ENCODE data around the gene PPP2R2C. TPM values are rescaled to one million over a fixed set of nuclear protein-coding genes. Genes with fewer than 3 reads are reported as not detected.
A peak's percentile ranks its signal among the peaks of the same experiment; 100 is the strongest.

Gene PPP2R2C
- total RNA-seq, 2 experiments from 2014 or later, result not detected

- Mint-ChIP-seq H3K4me3 (no peak overlapping the region), H3K36me3 (ENCODE audit: low read depth) (no peaks in the 10 kb centered on the region), H3K27me3 (peaks cover 44% of the 10 kb centered on the region), H3K4me1 (no peaks in the 10 kb centered on the region), H3K9me3 (peaks cover 4% of the 10 kb centered on the region), H3K27ac (no peak overlapping the region)
- ChIA-PET CTCF (no interaction called here), POLR2A (no interaction called here)
- no peak for DNase-seq
These were observed 15.1 kb upstream of the PPP2R2C start for GRCh38 chr4:6487466-6487865.

- Mint-ChIP-seq H3K27me3 (peaks cover 28% of the 10 kb centered on the region), H3K27ac (no peak overlapping the region), H3K36me3 (ENCODE audit: low read depth) (no peaks in the 10 kb centered on the region), H3K4me3 (no peak overlapping the region), H3K9me3 (no peaks in the 10 kb centered on the region), H3K4me1 (no peaks in the 10 kb centered on the region)
- DNase-seq, result no peak
- POLR2A ChIA-PET, result no interaction called here
- CTCF ChIA-PET, result no interaction called here
These were observed 8.2 kb upstream of the PPP2R2C start for GRCh38 chr4:6480534-6481088.

GRCh38 chr4:6478546-6479220 is 6.3 kb upstream of the PPP2R2C start:
- H3K27ac Mint-ChIP-seq, result no peak overlapping the region
- no peaks in the 10 kb centered on the region for H3K9me3 Mint-ChIP-seq
- H3K4me3 Mint-ChIP-seq, result no peak overlapping the region
- CTCF ChIA-PET, result no interaction called here
- H3K4me1 Mint-ChIP-seq, result no peaks in the 10 kb centered on the region
- peaks cover 29% of the 10 kb centered on the region for H3K27me3 Mint-ChIP-seq
- POLR2A ChIA-PET, result no interaction called here
- no peaks in the 10 kb centered on the region for H3K36me3 Mint-ChIP-seq (ENCODE audit: low read depth)
- no peak for DNase-seq

GRCh38 chr4:6476893-6477292 is 4.5 kb upstream of the PPP2R2C start:
- no peak for DNase-seq
- ChIA-PET CTCF (no interaction called here), POLR2A (no interaction called here)
- Mint-ChIP-seq H3K4me1 (no peaks in the 10 kb centered on the region), H3K36me3 (ENCODE audit: low read depth) (no peaks in the 10 kb centered on the region), H3K4me3 (no peak overlapping the region), H3K27me3 (peaks cover 36% of the 10 kb centered on the region), H3K9me3 (no peaks in the 10 kb centered on the region), H3K27ac (no peak overlapping the region)

- ChIA-PET CTCF (no interaction called here), POLR2A (no interaction called here)
- Mint-ChIP-seq H3K4me1 (no peaks in the 10 kb centered on the region), H3K27me3 (peaks cover 34% of the 10 kb centered on the region), H3K4me3 (no peak overlapping the region), H3K36me3 (ENCODE audit: low read depth) (no peaks in the 10 kb centered on the region), H3K9me3 (no peaks in the 10 kb centered on the region), H3K27ac (no peak overlapping the region)
- DNase-seq, result peak; percentile 9
These were observed 3.1 kb upstream of the PPP2R2C start for GRCh38 chr4:6475492-6476020.

- H3K36me3 Mint-ChIP-seq (ENCODE audit: low read depth), result no peaks in the 10 kb centered on the region
- peaks cover 3% of the 10 kb centered on the region for H3K4me1 Mint-ChIP-seq
These were observed 2.5 kb upstream of the PPP2R2C start for GRCh38 chr4:6474705-6475457.

GRCh38 chr4:6474053-6474568 is 1.7 kb upstream of the PPP2R2C start:
- ChIA-PET CTCF (interaction anchor here (1.1 kb wide), 1 partner anchor 11 kb away, joined by 3 read pairs; no protein-coding TSS in a partner anchor), POLR2A (no interaction called here)
- H3K4me1 Mint-ChIP-seq, result peaks cover 3% of the 10 kb centered on the region
- H3K27ac Mint-ChIP-seq, result no peak overlapping the region
- H3K9me3 Mint-ChIP-seq, result no peaks in the 10 kb centered on the region
- peak; percentile 10 for DNase-seq
- H3K4me3 Mint-ChIP-seq, result no peak overlapping the region
- H3K36me3 Mint-ChIP-seq (ENCODE audit: low read depth), result no peaks in the 10 kb centered on the region
- peaks cover 47% of the 10 kb centered on the region for H3K27me3 Mint-ChIP-seq

More at GRCh38 chr4:6474705-6475457, 2.5 kb upstream of the PPP2R2C start:
- no peak for DNase-seq
- Mint-ChIP-seq H3K27ac (no peak overlapping the region), H3K4me3 (no peak overlapping the region), H3K27me3 (peaks cover 40% of the 10 kb centered on the region), H3K9me3 (no peaks in the 10 kb centered on the region)
- ChIA-PET CTCF (no interaction called here), POLR2A (no interaction called here)

GRCh38 chr4:6473264-6474052 is 1.0 kb upstream of the PPP2R2C start:
- peaks cover 54% of the 10 kb centered on the region for H3K27me3 Mint-ChIP-seq
- ChIA-PET CTCF (interaction anchor here (1.1 kb wide), 1 partner anchor 11 kb away, joined by 3 read pairs; no protein-coding TSS in a partner anchor), POLR2A (no interaction called here)
- no peaks in the 10 kb centered on the region for H3K36me3 Mint-ChIP-seq (ENCODE audit: low read depth)
- H3K4me3 Mint-ChIP-seq, result no peak overlapping the region
- H3K27ac Mint-ChIP-seq, result no peak overlapping the region
- H3K9me3 Mint-ChIP-seq, result no peaks in the 10 kb centered on the region
- peaks cover 3% of the 10 kb centered on the region for H3K4me1 Mint-ChIP-seq
- DNase-seq, result peak; percentile 13

GRCh38 chr4:6472008-6472386 is 417 bp downstream of the PPP2R2C start:
- Mint-ChIP-seq H3K9me3 (no peaks in the 10 kb centered on the region), H3K4me1 (peaks cover 3% of the 10 kb centered on the region), H3K36me3 (ENCODE audit: low read depth) (no peaks in the 10 kb centered on the region), H3K27ac (no peak overlapping the region), H3K4me3 (no peak overlapping the region), H3K27me3 (peaks cover 65% of the 10 kb centered on the region)
- ChIA-PET POLR2A (no interaction called here), CTCF (no interaction called here)
- DNase-seq, result peak; percentile 8

GRCh38 chr4:6471307-6472007 is 957 bp downstream of the PPP2R2C start:
- no peak overlapping the region for H3K4me3 Mint-ChIP-seq
- CTCF ChIA-PET, result no interaction called here
- DNase-seq, result peak; percentile 2
- H3K27me3 Mint-ChIP-seq, result peaks cover 66% of the 10 kb centered on the region
- POLR2A ChIA-PET, result no interaction called here
- no peak overlapping the region for H3K27ac Mint-ChIP-seq
- H3K4me1 Mint-ChIP-seq, result peaks cover 3% of the 10 kb centered on the region
- no peaks in the 10 kb centered on the region for H3K9me3 Mint-ChIP-seq
- H3K36me3 Mint-ChIP-seq (ENCODE audit: low read depth), result no peaks in the 10 kb centered on the region

GRCh38 chr4:6470502-6471306 is 1.7 kb downstream of the PPP2R2C start:
- Mint-ChIP-seq H3K4me3 (no peak overlapping the region), H3K9me3 (no peaks in the 10 kb centered on the region), H3K4me1 (peaks cover 3% of the 10 kb centered on the region), H3K27ac (no peak overlapping the region), H3K36me3 (ENCODE audit: low read depth) (no peaks in the 10 kb centered on the region), H3K27me3 (peaks cover 71% of the 10 kb centered on the region)
- POLR2A ChIA-PET, result no interaction called here
- peak; percentile 17 for DNase-seq
- CTCF ChIA-PET, result no interaction called here

- DNase-seq, result peak; percentile 5
- ChIA-PET CTCF (no interaction called here), POLR2A (no interaction called here)
These were observed 2.4 kb downstream of the PPP2R2C start for GRCh38 chr4:6469898-6470501.

More at GRCh38 chr4:6469898-6470501, 2.4 kb downstream of the PPP2R2C start:
- Mint-ChIP-seq H3K9me3 (no peaks in the 10 kb centered on the region), H3K4me1 (peaks cover 3% of the 10 kb centered on the region), H3K36me3 (ENCODE audit: low read depth) (no peaks in the 10 kb centered on the region), H3K27me3 (peaks cover 64% of the 10 kb centered on the region), H3K4me3 (no peak overlapping the region), H3K27ac (no peak overlapping the region)

Data from activated CD4-positive, alpha-beta memory T cell treated with anti-CD3 and anti-CD28 coated beads, Interleukin-2, amount 10 ng/mL, durations not matched to agents 7 days and 5 days (primary cell).